ENCODE results near the gene SLC22A12.

DNA sequence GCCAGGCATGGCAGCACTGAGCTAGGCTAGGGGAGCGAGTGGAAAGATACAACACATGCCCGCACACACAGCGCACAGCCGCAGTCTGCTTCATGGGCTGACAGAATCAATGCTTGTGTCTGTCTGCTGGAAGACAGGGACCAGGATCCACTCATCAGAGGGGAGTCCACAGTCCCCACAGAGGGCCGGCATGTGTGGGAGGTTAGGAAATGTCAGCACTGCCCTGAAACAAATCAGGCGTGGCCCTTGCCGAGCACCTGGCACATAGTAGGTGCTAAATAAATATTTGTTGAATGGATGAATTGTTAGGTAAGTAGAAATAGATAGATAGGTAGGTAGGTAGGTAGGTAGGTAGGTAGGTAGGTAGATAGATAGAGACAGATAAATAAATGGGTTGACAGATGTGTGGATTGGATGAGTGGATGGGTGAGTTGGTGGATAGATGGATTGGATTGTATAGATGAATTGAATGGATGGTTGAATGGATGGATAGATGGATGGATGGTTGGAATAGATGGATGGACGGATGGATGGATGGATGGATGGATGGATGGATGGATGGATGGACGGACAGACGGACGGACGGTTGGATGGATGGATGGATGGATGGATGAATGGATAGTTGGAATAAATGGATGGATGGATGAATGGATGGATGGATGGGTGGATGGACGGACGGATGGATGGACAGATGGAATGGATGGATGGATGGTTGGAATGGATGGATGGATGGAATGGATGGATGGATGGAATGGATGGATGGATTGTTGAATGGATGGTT lies 3.3 kb downstream of the SLC22A12 start:
- TF ChIP-seq, protein P1, sequence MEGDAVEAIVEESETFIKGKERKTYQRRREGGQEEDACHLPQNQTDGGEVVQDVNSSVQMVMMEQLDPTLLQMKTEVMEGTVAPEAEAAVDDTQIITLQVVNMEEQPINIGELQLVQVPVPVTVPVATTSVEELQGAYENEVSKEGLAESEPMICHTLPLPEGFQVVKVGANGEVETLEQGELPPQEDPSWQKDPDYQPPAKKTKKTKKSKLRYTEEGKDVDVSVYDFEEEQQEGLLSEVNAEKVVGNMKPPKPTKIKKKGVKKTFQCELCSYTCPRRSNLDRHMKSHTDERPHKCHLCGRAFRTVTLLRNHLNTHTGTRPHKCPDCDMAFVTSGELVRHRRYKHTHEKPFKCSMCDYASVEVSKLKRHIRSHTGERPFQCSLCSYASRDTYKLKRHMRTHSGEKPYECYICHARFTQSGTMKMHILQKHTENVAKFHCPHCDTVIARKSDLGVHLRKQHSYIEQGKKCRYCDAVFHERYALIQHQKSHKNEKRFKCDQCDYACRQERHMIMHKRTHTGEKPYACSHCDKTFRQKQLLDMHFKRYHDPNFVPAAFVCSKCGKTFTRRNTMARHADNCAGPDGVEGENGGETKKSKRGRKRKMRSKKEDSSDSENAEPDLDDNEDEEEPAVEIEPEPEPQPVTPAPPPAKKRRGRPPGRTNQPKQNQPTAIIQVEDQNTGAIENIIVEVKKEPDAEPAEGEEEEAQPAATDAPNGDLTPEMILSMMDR (IDR thresholded peaks at IDR 0.05; ENCODE audit: low read length): no peak
- TF ChIP-seq EZH2 (optimal IDR thresholded peaks at IDR 0.05; ENCODE audit: low read depth, low read length): no peak

Data from MM.1S (cell line).